ENCODE results near the gene LRRC61. TPM values are rescaled to one million over a fixed set of nuclear protein-coding genes. Genes with fewer than 3 reads are reported as not detected.

LRRC61 gene
- total and polyA plus RNA-seq, 2 of the 13 experiments (the other 11 are each of a cell fraction or from before 2014, with no cell fraction given) = 33.0 to 34.8 TPM

GRCh38 chr7:150324373-150324961 is 1.3 kb downstream of the LRRC61 start:
- FAIRE-seq = peak; percentile 51
- ChIA-PET CTCF (ENCODE audit: low intra/inter-chr PET ratio, low total read pairs) (no interaction called here), POLR2A (interaction anchor here (0.6 to 5.4 kb wide), 7 partner anchors 11 to 80 kb away, joined by 3 to 41 read pairs (median 13); partner anchors contain the start of genes RARRES2 and REPIN1)
- no TSS peak for BruUV-seq (replicated peaks)
- no peaks in the 10 kb centered on the region for H3K9me3 ChIP-seq (ENCODE audit: low read length)
- peak overlapping the region; percentile 74 to 81 (median 77) for H3K4me3 ChIP-seq (replicated peaks in 1 of 3; ENCODE audit: insufficient read depth in 1 of 3, low read depth in 2 of 3, low read length in 3 of 3)
- peaks cover 59% of the 10 kb centered on the region for H3K79me2 ChIP-seq (ENCODE audit: insufficient read depth, low read length)
- H4K20me1 ChIP-seq (ENCODE audit: insufficient read depth, low read length) = no peaks in the 10 kb centered on the region
- peaks cover 20 to 44% of the 10 kb centered on the region in 2 experiments for H3K36me3 ChIP-seq (replicated peaks in 1 of 2; ENCODE audit: control insufficient read depth in 1 of 2, insufficient read depth in 2 of 2, low read length in 2 of 2)
- peak overlapping the region; percentile 96 for H3K4me2 ChIP-seq (ENCODE audit: low read depth, low read length)
- H3K4me1 ChIP-seq (ENCODE audit: insufficient read depth, low read length) = peaks cover 54% of the 10 kb centered on the region
- peak; percentile 27 for DNase-seq (ENCODE audit: low spot score)
- peak overlapping the region; percentile 84 for H3K27ac ChIP-seq (ENCODE audit: extremely low read length, insufficient read depth, low read length)
- no peak overlapping the region for H2AFZ ChIP-seq (ENCODE audit: low read length)
- WGBS (ENCODE audit: low lambda C conversion rate) = 8% methylated on average over 11 of the region's 12 CpGs
- peak; percentile 40 for ATAC-seq
- in situ Hi-C loops (cut with HindIII; ENCODE audit: extremely low pct_ligation_motif_present, low pct_unique_long_range_greater_than_20kb) = no loop called here
- H3K9ac ChIP-seq (ENCODE audit: insufficient read depth, low read depth, low read length) = peak overlapping the region; percentile 92
- no peaks in the 10 kb centered on the region; a peak in 1 of 5 replicates for H3K27me3 ChIP-seq (ENCODE audit: control insufficient read depth in 1 of 2, insufficient read depth in 2 of 2, low read length in 2 of 2)
- intact Hi-C loops (cut with micrococcal nuclease; ENCODE audit: unreplicated experiment) = loop anchor here (5.0 kb wide), 1 partner anchor 33 kb away; no protein-coding TSS in a partner anchor
- TF ChIP-seq SP140L (CRISPR knock-in tag; IDR thresholded peaks at IDR 0.05; ENCODE audit: borderline replicate concordance) = no peak
- no peak for TF ChIP-seq KLF16 (CRISPR knock-in tag; IDR thresholded peaks at IDR 0.05)
- TF ChIP-seq, protein P1, sequence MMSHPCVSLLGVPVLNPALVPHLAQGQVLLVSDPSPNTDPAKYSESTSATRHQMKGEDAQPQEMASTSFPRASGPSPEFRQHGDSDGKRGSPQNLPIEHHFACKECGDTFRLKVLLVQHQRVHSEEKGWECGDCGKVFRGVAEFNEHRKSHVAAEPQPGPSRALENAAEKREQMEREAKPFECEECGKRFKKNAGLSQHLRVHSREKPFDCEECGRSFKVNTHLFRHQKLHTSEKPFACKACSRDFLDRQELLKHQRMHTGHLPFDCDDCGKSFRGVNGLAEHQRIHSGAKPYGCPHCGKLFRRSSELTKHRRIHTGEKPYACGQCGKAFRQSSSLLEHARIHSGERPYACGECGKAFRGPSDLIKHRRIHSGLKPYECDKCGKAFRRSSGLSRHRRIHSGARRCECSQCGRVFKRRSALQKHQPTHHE (CRISPR knock-in tag; IDR thresholded peaks at IDR 0.05; ENCODE audit: borderline replicate concordance) = no peak
- TF ChIP-seq ZNF124 (CRISPR knock-in tag; IDR thresholded peaks at IDR 0.05) = no peak
- no peak for TF ChIP-seq ZNF549 (CRISPR knock-in tag; IDR thresholded peaks at IDR 0.05)
- no peak for TF ChIP-seq TBL1XR1 (IDR thresholded peaks at IDR 0.05; ENCODE audit: borderline replicate concordance, low read length, partially characterized antibody)
- TF ChIP-seq GFI1 (CRISPR knock-in tag; IDR thresholded peaks at IDR 0.05; ENCODE audit: borderline replicate concordance) = no peak
- no peak for TF ChIP-seq ZNF547 (CRISPR knock-in tag; IDR thresholded peaks at IDR 0.05)
- no peak for TF ChIP-seq RBM39 (IDR thresholded peaks at IDR 0.05; ENCODE audit: low read depth, low read length, poor library complexity, severe bottlenecking)
- TF ChIP-seq RORA (CRISPR knock-in tag; IDR thresholded peaks at IDR 0.05) = no peak
- no peak for TF ChIP-seq ZBED4 (CRISPR knock-in tag; IDR thresholded peaks at IDR 0.05; ENCODE audit: borderline replicate concordance)
- no peak for TF ChIP-seq ZSCAN21 (CRISPR knock-in tag; IDR thresholded peaks at IDR 0.05; ENCODE audit: borderline replicate concordance)
- no peak for TF ChIP-seq ZNF878 (CRISPR knock-in tag; IDR thresholded peaks at IDR 0.05)
- TF ChIP-seq IRF2 (CRISPR knock-in tag; IDR thresholded peaks at IDR 0.05) = peak; percentile 25; the same call in 1 of the 2 replicates
- TF ChIP-seq, protein P2, sequence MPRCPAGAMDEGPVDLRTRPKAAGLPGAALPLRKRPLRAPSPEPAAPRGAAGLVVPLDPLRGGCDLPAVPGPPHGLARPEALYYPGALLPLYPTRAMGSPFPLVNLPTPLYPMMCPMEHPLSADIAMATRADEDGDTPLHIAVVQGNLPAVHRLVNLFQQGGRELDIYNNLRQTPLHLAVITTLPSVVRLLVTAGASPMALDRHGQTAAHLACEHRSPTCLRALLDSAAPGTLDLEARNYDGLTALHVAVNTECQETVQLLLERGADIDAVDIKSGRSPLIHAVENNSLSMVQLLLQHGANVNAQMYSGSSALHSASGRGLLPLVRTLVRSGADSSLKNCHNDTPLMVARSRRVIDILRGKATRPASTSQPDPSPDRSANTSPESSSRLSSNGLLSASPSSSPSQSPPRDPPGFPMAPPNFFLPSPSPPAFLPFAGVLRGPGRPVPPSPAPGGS (CRISPR knock-in tag; IDR thresholded peaks at IDR 0.05) = no peak
- TF ChIP-seq REPIN1 (CRISPR knock-in tag; IDR thresholded peaks at IDR 0.05; ENCODE audit: borderline replicate concordance, low read depth) = no peak

Data from HepG2 (cell line).